HepG2 (cell line): ENCODE data around the gene TMEM235. TPM values are rescaled to one million over a fixed set of nuclear protein-coding genes. Genes with fewer than 3 reads are reported as not detected.
A peak's percentile ranks its signal among the peaks of the same experiment; 100 is the strongest.

ENCODE experiments used
- AGO2 ChIP-seq: fragments of 200-400 bp; formaldehyde crosslinking; optimal IDR thresholded peaks from 2 replicates; pipeline ENCODE3; 2017; ENCODE audit warnings: mild to moderate bottlenecking, low read depth, low read length, moderate library complexity
- ELF4 ChIP-seq: sonication (generic); formaldehyde crosslinking; IDR thresholded peaks from 2 replicates; pipeline ENCODE4 v1.5.0; 2020; ENCODE audit warnings: missing genetic modification reagents, mild to moderate bottlenecking, moderate library complexity, borderline replicate concordance
- GABPA ChIP-seq, 2 experiments: IDR thresholded peaks; 2 replicates each; pipeline ENCODE4 v1.6.1; 2011 to 2016; ENCODE audit warnings: low read depth in 2 of 2, low read length in 1 of 2, missing biosample characterization in 1 of 2, missing genetic modification characterization in 1 of 2
- GPN1 ChIP-seq: sonication (generic); formaldehyde crosslinking; IDR thresholded peaks from 2 replicates; pipeline ENCODE4 v1.5.1; 2020; ENCODE audit warnings: missing genetic modification reagents, borderline replicate concordance
- HDAC2 ChIP-seq: sonication (generic); formaldehyde crosslinking; IDR thresholded peaks from 2 replicates; pipeline ENCODE4 v1.4.0; 2020; ENCODE audit warnings: missing genetic modification reagents
- HDAC6 ChIP-seq: fragments of 200-600 bp; sonication (generic); IDR thresholded peaks from 2 replicates; pipeline ENCODE4 v1.7.0; 2017; ENCODE audit warnings: mild to moderate bottlenecking, antibody characterized with exemption, low read length, low read depth
- ISL2 ChIP-seq: sonication (generic); formaldehyde crosslinking; IDR thresholded peaks from 2 replicates; pipeline ENCODE4 v1.5.0; 2020; ENCODE audit warnings: missing genetic modification reagents
- SNAPC4 ChIP-seq: sonication (generic); formaldehyde crosslinking; IDR thresholded peaks from 2 replicates; pipeline ENCODE4 v1.4.0; 2020; ENCODE audit warnings: mild to moderate bottlenecking, missing genetic modification reagents
- SP4 ChIP-seq: sonication (generic); formaldehyde crosslinking; IDR thresholded peaks from 2 replicates; pipeline ENCODE4 v1.8.1; 2023; ENCODE audit warnings: mild to moderate bottlenecking, missing genetic modification reagents
- THYN1 ChIP-seq: sonication (generic); formaldehyde crosslinking; IDR thresholded peaks from 2 replicates; pipeline ENCODE4 v1.8.1; 2023; ENCODE audit warnings: low read depth, mild to moderate bottlenecking, moderate library complexity, missing genetic modification reagents, borderline replicate concordance
- ZNF121 ChIP-seq: sonication (generic); formaldehyde crosslinking; IDR thresholded peaks from 2 replicates; pipeline ENCODE4 v1.5.0; 2020; ENCODE audit warnings: mild to moderate bottlenecking, missing genetic modification reagents
- ZNF768 ChIP-seq: sonication (generic); formaldehyde crosslinking; IDR thresholded peaks from 2 replicates; pipeline ENCODE4 v1.4.0; 2020; ENCODE audit warnings: missing genetic modification reagents
- ZNF792 ChIP-seq: IDR thresholded peaks from 2 replicates; pipeline ENCODE4 v1.6.1; 2016
- ZNF816 ChIP-seq: sonication (generic); formaldehyde crosslinking; IDR thresholded peaks from 2 replicates; pipeline ENCODE4 v1.8.0; 2022; ENCODE audit warnings: missing genetic modification reagents, mild to moderate bottlenecking, borderline replicate concordance
- polyA plus RNA-seq, 8 experiments: library from polyadenylated mRNA; depleted of rRNA in 3 of 8; stranded (reverse) in 7 of 8; unstranded in 1 of 8; fragments of >200 nt; fragmentation: Illumina TruSeq in 4 of 8; extraction: Trizol in 4 of 8; gene quantifications; 2 replicates each; pipeline versions ENCODE4 v1.2.1 to v1.2.3, GENCODE V29; 2011 to 2016; ENCODE audit warnings: low read depth in 4 of 8, missing spikeins in 1 of 8, mixed read lengths in 1 of 8; ENCODE audit not compliant: insufficient read depth in 1 of 8
- total RNA-seq, 5 experiments: library from RNA; depleted of rRNA; stranded (reverse); fragments of >200 nt; fragmentation: Illumina TruSeq; extraction: Trizol; gene quantifications; 2 replicates each; pipeline ENCODE4 v1.2.3, GENCODE V29; 2016; ENCODE audit warnings: low read depth in 1 of 5
- TF ChIP-seq, protein P1 (sequence below), 2 experiments: IDR thresholded peaks; 2 replicates each; pipeline ENCODE4 v1.6.1; 2011 to 2012; ENCODE audit warnings: low read length in 2 of 2, borderline replicate concordance in 1 of 2, low read depth in 1 of 2, mild to moderate bottlenecking in 1 of 2, moderate library complexity in 1 of 2

Gene TMEM235
- total and polyA plus RNA-seq, 2 of the 13 experiments (the other 11 are each of a cell fraction or from before 2014, with no cell fraction given): not detected

DNA sequence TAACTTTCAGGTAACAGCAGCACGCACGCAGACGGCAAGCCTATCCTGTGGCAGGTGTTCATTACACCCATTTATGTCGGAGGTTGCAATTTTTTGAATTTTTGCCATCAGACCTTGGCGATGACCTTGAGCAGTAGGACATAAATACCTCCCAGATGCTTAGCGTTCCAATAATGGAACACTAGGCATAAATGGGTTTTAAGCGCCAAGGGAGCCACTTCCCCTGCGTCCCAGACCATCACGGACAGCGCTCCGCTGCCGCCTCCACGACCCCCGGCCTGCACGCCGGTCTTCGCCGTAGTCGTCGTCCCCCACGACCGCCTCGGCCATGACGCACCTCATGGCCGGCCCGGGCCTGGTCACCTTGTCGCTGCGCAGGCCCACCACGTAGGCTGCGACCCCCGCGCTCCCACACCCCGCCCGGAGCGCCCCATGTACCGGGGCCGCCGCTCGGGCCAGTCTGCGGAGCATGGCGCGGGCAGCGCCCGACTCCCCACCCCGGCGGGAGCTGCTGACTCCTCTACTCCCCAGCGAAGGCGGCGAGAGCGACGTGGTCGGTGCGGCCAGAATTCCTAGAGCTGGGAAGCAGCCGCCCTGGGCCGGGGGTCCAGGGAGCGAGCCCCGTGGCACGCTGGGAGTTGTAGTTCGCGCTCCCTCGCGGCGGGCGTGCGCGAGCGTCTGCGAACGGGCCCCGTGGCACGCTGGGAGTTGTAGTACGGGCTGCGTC, 22.7 kb downstream of the TMEM235 start (continued):
- TF ChIP-seq AGO2 (peak; percentile 82), ZNF816 (0 out of 2 replicates have a peak, but pooled peaks have one; percentile 42), HDAC2 (peak; percentile 70), GABPA (IDR thresholded peaks at IDR 0.05; ENCODE audit: low read depth, low read length) (peak; percentile 31; the same call in 1 of the 2 replicates), GABPA (CRISPR knock-in tag; IDR thresholded peaks at IDR 0.05; ENCODE audit: low read depth) (peak; percentile 75), ZNF768 (peak; percentile 71; the same call in 1 of the 2 replicates), ISL2 (CRISPR knock-in tag) (peak; percentile 58), SP4 (CRISPR knock-in tag) (peak; percentile 60; the same call in 1 of the 2 replicates), HDAC6 (no peak), THYN1 (no peak; the same call in 1 of the 2 replicates), GPN1 (0 out of 2 replicates have a peak, but pooled peaks have one; percentile 58), ZNF121 (no peak; the same call in 1 of the 2 replicates), SNAPC4 (CRISPR knock-in tag) (peak; percentile 87; the same call in 1 of the 2 replicates), ZNF792 (CRISPR knock-in tag) (peak; percentile 41; the same call in 1 of the 2 replicates), ELF4 (no peak)
- TF ChIP-seq, protein P1, sequence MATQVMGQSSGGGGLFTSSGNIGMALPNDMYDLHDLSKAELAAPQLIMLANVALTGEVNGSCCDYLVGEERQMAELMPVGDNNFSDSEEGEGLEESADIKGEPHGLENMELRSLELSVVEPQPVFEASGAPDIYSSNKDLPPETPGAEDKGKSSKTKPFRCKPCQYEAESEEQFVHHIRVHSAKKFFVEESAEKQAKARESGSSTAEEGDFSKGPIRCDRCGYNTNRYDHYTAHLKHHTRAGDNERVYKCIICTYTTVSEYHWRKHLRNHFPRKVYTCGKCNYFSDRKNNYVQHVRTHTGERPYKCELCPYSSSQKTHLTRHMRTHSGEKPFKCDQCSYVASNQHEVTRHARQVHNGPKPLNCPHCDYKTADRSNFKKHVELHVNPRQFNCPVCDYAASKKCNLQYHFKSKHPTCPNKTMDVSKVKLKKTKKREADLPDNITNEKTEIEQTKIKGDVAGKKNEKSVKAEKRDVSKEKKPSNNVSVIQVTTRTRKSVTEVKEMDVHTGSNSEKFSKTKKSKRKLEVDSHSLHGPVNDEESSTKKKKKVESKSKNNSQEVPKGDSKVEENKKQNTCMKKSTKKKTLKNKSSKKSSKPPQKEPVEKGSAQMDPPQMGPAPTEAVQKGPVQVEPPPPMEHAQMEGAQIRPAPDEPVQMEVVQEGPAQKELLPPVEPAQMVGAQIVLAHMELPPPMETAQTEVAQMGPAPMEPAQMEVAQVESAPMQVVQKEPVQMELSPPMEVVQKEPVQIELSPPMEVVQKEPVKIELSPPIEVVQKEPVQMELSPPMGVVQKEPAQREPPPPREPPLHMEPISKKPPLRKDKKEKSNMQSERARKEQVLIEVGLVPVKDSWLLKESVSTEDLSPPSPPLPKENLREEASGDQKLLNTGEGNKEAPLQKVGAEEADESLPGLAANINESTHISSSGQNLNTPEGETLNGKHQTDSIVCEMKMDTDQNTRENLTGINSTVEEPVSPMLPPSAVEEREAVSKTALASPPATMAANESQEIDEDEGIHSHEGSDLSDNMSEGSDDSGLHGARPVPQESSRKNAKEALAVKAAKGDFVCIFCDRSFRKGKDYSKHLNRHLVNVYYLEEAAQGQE (IDR thresholded peaks at IDR 0.05; ENCODE audit: borderline replicate concordance in 1 of 2, low read depth in 1 of 2, low read length in 2 of 2): peak in 1 of 2 experiments; percentile 9; a peak in 1 of 4 replicates
